Vagina (tissue), 2 donors: ENCODE results near the gene EDEM2. TPM values are rescaled to one million over a fixed set of nuclear protein-coding genes. Genes with fewer than 3 reads are reported as not detected.

Source experiments
- DNase-seq, 2 donors: peaks; one replicate each; pipeline ENCODE4 v3.0.0-alpha.2; 2017; ENCODE audit errors: extremely low spot score in 2 of 2
- H3K27ac ChIP-seq: fragments of 200-600 bp; sonication (generic); one replicate; pipeline ENCODE4 v1.5.1; 2019
- H3K27me3 ChIP-seq: fragments of 200-600 bp; sonication (generic); one replicate; pipeline ENCODE4 v1.5.1; 2019
- H3K36me3 ChIP-seq, 2 donors: fragments of 200-600 bp; sonication (generic); one replicate each; pipeline ENCODE4 v1.5.1; 2017 to 2019
- H3K4me1 ChIP-seq: fragments of 200-600 bp; sonication (generic); one replicate; pipeline ENCODE4 v1.5.1; 2019
- H3K4me3 ChIP-seq, 2 donors: fragments of 200-600 bp; sonication (generic); 1 replicate in 1 of 2; 2 replicates in 1 of 2; pipeline ENCODE4 v1.5.1; 2016 to 2019
- H3K9me3 ChIP-seq: fragments of 200-600 bp; sonication (generic); one replicate; pipeline ENCODE4 v1.5.1; 2019
- POLR2A ChIP-seq, 2 donors: fragments of 450-650 bp; IDR thresholded peaks; one replicate each; pipeline ENCODE4 v1.6.1; 2017; ENCODE audit warnings: antibody characterized with exemption in 2 of 2, mild to moderate bottlenecking in 2 of 2, moderate library complexity in 2 of 2
- POLR2AphosphoS5 ChIP-seq, 2 donors: sonication (generic); formaldehyde crosslinking; IDR thresholded peaks; one replicate each; pipeline ENCODE4 v1.9.0; 2017; ENCODE audit warnings: antibody characterized with exemption in 2 of 2, mild to moderate bottlenecking in 2 of 2, low read depth in 1 of 2; ENCODE audit not compliant: insufficient read depth in 1 of 2
- intact Hi-C: fragments of 100-400 bp; cut with DNase I; formaldehyde crosslinking; loops from one replicate; pipeline ENCODE4 v1.15.1; 2023
- total RNA-seq: library from RNA; depleted of rRNA; stranded (reverse); fragments of >200 nt; gene quantifications from one replicate; pipeline ENCODE4 v1.2.3, GENCODE V29; 2016
- TF ChIP-seq, protein P1 (sequence below), 3 experiments: fragments of 450-650 bp in 2 of 3; fragments of 200-600 bp in 1 of 3; sonication (generic) in 1 of 3; IDR thresholded peaks; one replicate each; pipeline ENCODE4 v1.5.1; 2017 to 2019; ENCODE audit warnings: antibody characterized with exemption in 3 of 3, mild to moderate bottlenecking in 2 of 3, moderate library complexity in 2 of 3

The EDEM2 gene
- total RNA-seq, 1 donor from 2014 or later, result 12.8 TPM

- Histone ChIP-seq H3K36me3 (peaks cover 0 to 8% of the 10 kb centered on the region in 2 donors), H3K27ac (no peak overlapping the region), H3K9me3 (no peaks in the 10 kb centered on the region), H3K4me1 (no peaks in the 10 kb centered on the region), H3K27me3 (no peaks in the 10 kb centered on the region), H3K4me3 (no peak overlapping the region)
- TF ChIP-seq POLR2A (IDR thresholded peaks at IDR 0.05), result no peak
- DNase-seq, result no peak
- intact Hi-C loops, result no loop called here
These were observed 35.8 kb downstream of the EDEM2 start for GRCh38 chr20:35111141-35111888.

DNA sequence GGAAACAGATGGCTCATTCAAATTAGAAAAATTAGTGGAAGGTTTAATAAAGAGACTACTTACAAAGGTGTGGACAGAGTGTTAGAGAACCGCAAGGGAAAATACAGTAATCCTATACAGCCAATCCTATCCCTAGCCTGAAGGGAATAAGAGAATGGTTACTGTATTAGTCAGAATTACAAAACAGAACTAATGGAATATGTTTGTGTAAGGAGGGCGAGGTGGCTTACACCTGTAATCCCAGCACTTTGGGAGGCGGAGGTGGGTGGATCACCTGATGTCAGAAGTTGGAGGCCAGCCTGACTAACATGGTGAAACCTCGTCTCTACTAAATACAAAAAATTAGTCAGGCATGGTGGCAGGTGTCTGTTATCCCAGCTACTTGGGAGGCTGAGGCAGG lies 38.2 kb downstream of the EDEM2 start:
- TF ChIP-seq POLR2A (IDR thresholded peaks at IDR 0.05) (no peak), POLR2AphosphoS5 (IDR thresholded peaks at IDR 0.05; ENCODE audit: insufficient read depth in 1 of 2, low read depth in 1 of 2) (no peak)
- TF ChIP-seq, protein P1, sequence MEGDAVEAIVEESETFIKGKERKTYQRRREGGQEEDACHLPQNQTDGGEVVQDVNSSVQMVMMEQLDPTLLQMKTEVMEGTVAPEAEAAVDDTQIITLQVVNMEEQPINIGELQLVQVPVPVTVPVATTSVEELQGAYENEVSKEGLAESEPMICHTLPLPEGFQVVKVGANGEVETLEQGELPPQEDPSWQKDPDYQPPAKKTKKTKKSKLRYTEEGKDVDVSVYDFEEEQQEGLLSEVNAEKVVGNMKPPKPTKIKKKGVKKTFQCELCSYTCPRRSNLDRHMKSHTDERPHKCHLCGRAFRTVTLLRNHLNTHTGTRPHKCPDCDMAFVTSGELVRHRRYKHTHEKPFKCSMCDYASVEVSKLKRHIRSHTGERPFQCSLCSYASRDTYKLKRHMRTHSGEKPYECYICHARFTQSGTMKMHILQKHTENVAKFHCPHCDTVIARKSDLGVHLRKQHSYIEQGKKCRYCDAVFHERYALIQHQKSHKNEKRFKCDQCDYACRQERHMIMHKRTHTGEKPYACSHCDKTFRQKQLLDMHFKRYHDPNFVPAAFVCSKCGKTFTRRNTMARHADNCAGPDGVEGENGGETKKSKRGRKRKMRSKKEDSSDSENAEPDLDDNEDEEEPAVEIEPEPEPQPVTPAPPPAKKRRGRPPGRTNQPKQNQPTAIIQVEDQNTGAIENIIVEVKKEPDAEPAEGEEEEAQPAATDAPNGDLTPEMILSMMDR (IDR thresholded peaks at IDR 0.05), result no peak
- Histone ChIP-seq H3K36me3 (no peaks in the 10 kb centered on the region), H3K27ac (no peak overlapping the region), H3K27me3 (no peaks in the 10 kb centered on the region), H3K4me1 (no peaks in the 10 kb centered on the region), H3K4me3 (no peak overlapping the region), H3K9me3 (no peaks in the 10 kb centered on the region)
- intact Hi-C loops, result no loop called here
- no peak for DNase-seq

- intact Hi-C loops, result no loop called here
- DNase-seq, result no peak
- no peak for TF ChIP-seq POLR2AphosphoS5 (IDR thresholded peaks at IDR 0.05; ENCODE audit: insufficient read depth in 1 of 2, low read depth in 1 of 2)
- TF ChIP-seq, protein P1 (IDR thresholded peaks at IDR 0.05), result no peak
- no peak for TF ChIP-seq POLR2A (IDR thresholded peaks at IDR 0.05)
- Histone ChIP-seq H3K4me3 (no peak overlapping the region), H3K27me3 (no peaks in the 10 kb centered on the region), H3K9me3 (no peaks in the 10 kb centered on the region), H3K27ac (no peak overlapping the region), H3K4me1 (no peaks in the 10 kb centered on the region), H3K36me3 (no peaks in the 10 kb centered on the region)
These were observed 40.2 kb downstream of the EDEM2 start for GRCh38 chr20:35106827-35107380.

- H3K4me3 ChIP-seq, result no peak overlapping the region
- TF ChIP-seq, protein P1 (IDR thresholded peaks at IDR 0.05), result no peak
- no peak for TF ChIP-seq POLR2AphosphoS5 (IDR thresholded peaks at IDR 0.05; ENCODE audit: insufficient read depth in 1 of 2, low read depth in 1 of 2)
- TF ChIP-seq POLR2A (IDR thresholded peaks at IDR 0.05), result no peak
- no peaks in the 10 kb centered on the region for H3K9me3 ChIP-seq
- intact Hi-C loops, result no loop called here
- no peak for DNase-seq
- H3K27me3 ChIP-seq, result no peaks in the 10 kb centered on the region
- H3K36me3 ChIP-seq, result no peaks in the 10 kb centered on the region
- H3K27ac ChIP-seq, result no peak overlapping the region
- no peaks in the 10 kb centered on the region for H3K4me1 ChIP-seq
These were observed 42.3 kb downstream of the EDEM2 start for GRCh38 chr20:35104685-35105295.

- Histone ChIP-seq H3K4me1 (no peaks in the 10 kb centered on the region), H3K9me3 (no peaks in the 10 kb centered on the region), H3K27ac (no peak overlapping the region), H3K27me3 (no peaks in the 10 kb centered on the region), H3K36me3 (no peaks in the 10 kb centered on the region), H3K4me3 (no peak overlapping the region)
- TF ChIP-seq POLR2A (IDR thresholded peaks at IDR 0.05) (no peak), POLR2AphosphoS5 (IDR thresholded peaks at IDR 0.05; ENCODE audit: insufficient read depth in 1 of 2, low read depth in 1 of 2) (no peak)
- TF ChIP-seq, protein P1 (IDR thresholded peaks at IDR 0.05), result no peak
- intact Hi-C loops, result no loop called here
- no peak for DNase-seq
These were observed 45.5 kb downstream of the EDEM2 start for GRCh38 chr20:35101620-35102019.
